Endothelial cell of umbilical vein (primary cell): ENCODE data around the gene XRCC4.

Experiments used
- POLR2A ChIP-seq: IDR thresholded peaks from 2 replicates; pipeline ENCODE4 v1.6.1; 2012; ENCODE audit warnings: low read depth, mild to moderate bottlenecking, control low read depth, low read length
- TF ChIP-seq, protein P1 (sequence below), 2 donors: IDR thresholded peaks; 1 replicate in 1 of 2; 2 replicates in 1 of 2; pipeline ENCODE4 v1.5.1; 2011; ENCODE audit warnings: low read length in 2 of 2, mild to moderate bottlenecking in 2 of 2, moderate library complexity in 2 of 2, control low read depth in 1 of 2, inconsistent platforms in 1 of 2, low read depth in 1 of 2; ENCODE audit not compliant: insufficient read depth in 1 of 2; ENCODE audit errors: extremely low read depth in 1 of 2

GRCh38 chr5:83393504-83393866 is 316.1 kb downstream of the XRCC4 start:
- TF ChIP-seq POLR2A: no peak
- TF ChIP-seq, protein P1, sequence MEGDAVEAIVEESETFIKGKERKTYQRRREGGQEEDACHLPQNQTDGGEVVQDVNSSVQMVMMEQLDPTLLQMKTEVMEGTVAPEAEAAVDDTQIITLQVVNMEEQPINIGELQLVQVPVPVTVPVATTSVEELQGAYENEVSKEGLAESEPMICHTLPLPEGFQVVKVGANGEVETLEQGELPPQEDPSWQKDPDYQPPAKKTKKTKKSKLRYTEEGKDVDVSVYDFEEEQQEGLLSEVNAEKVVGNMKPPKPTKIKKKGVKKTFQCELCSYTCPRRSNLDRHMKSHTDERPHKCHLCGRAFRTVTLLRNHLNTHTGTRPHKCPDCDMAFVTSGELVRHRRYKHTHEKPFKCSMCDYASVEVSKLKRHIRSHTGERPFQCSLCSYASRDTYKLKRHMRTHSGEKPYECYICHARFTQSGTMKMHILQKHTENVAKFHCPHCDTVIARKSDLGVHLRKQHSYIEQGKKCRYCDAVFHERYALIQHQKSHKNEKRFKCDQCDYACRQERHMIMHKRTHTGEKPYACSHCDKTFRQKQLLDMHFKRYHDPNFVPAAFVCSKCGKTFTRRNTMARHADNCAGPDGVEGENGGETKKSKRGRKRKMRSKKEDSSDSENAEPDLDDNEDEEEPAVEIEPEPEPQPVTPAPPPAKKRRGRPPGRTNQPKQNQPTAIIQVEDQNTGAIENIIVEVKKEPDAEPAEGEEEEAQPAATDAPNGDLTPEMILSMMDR (IDR thresholded peaks at IDR 0.05; ENCODE audit: extremely low read depth in 1 of 2, insufficient read depth in 1 of 2, low read depth in 1 of 2, low read length in 2 of 2): no peak
